HepG2 (cell line): Measurements from ENCODE around the gene COPZ2. TPM values are rescaled to one million over a fixed set of nuclear protein-coding genes. Genes with fewer than 3 reads are reported as not detected.

Experiments
- CBX2 ChIP-seq, 2 experiments: fragments of 200-600 bp in 1 of 2; sonication (generic); formaldehyde crosslinking in 1 of 2; IDR thresholded peaks; 2 replicates each; pipeline versions ENCODE4 v1.7.0 to v1.8.1; 2018 to 2022; ENCODE audit warnings: low read depth in 2 of 2, low read length in 1 of 2, mild to moderate bottlenecking in 1 of 2, missing genetic modification reagents in 1 of 2
- FOSL2 ChIP-seq: sonication (generic); formaldehyde crosslinking; IDR thresholded peaks from 2 replicates; pipeline ENCODE4 v1.4.0; 2020; ENCODE audit warnings: missing genetic modification reagents
- GTF3A ChIP-seq: sonication (generic); formaldehyde crosslinking; conservative IDR thresholded peaks from 2 replicates; pipeline ENCODE4 v1.4.0; 2020; ENCODE audit warnings: mild to moderate bottlenecking, missing genetic modification reagents
- NAIF1 ChIP-seq: sonication (generic); formaldehyde crosslinking; IDR thresholded peaks from 2 replicates; pipeline ENCODE4 v1.5.0; 2020; ENCODE audit warnings: mild to moderate bottlenecking, missing genetic modification reagents, borderline replicate concordance
- NRL ChIP-seq: sonication (generic); formaldehyde crosslinking; IDR thresholded peaks from 2 replicates; pipeline ENCODE4 v1.5.0; 2020; ENCODE audit warnings: missing genetic modification reagents, mild to moderate bottlenecking, moderate library complexity, borderline replicate concordance
- POLR2AphosphoS2 ChIP-seq: IDR thresholded peaks from 2 replicates; pipeline ENCODE4 v1.6.1; 2011; ENCODE audit warnings: low read depth, low read length, improper control_type of control experiment
- SPEN ChIP-seq: sonication (generic); formaldehyde crosslinking; IDR thresholded peaks from 2 replicates; pipeline ENCODE4 v1.5.1; 2020; ENCODE audit warnings: low read depth, mild to moderate bottlenecking, missing genetic modification reagents
- YEATS2 ChIP-seq: sonication (generic); formaldehyde crosslinking; IDR thresholded peaks from 2 replicates; pipeline ENCODE4 v1.4.0; 2020; ENCODE audit warnings: missing genetic modification reagents, borderline replicate concordance
- ZBTB10 ChIP-seq: sonication (generic); formaldehyde crosslinking; IDR thresholded peaks from 2 replicates; pipeline ENCODE4 v1.4.0; 2020; ENCODE audit warnings: missing genetic modification reagents, borderline replicate concordance
- ZFP36L1 ChIP-seq: sonication (generic); formaldehyde crosslinking; IDR thresholded peaks from 2 replicates; pipeline ENCODE4 v1.8.0; 2022; ENCODE audit warnings: mild to moderate bottlenecking, missing genetic modification reagents, moderate library complexity
- ZHX2 ChIP-seq, 2 experiments: sonication (generic) in 1 of 2; formaldehyde crosslinking in 1 of 2; IDR thresholded peaks; 2 replicates each; pipeline versions ENCODE4 v1.6.1 to v1.9.0; 2014 to 2022; ENCODE audit warnings: antibody characterized with exemption in 1 of 2, borderline replicate concordance in 1 of 2, inconsistent platforms in 1 of 2, low read depth in 1 of 2, missing genetic modification reagents in 1 of 2
- ZNF136 ChIP-seq: sonication (generic); formaldehyde crosslinking; IDR thresholded peaks from 2 replicates; pipeline ENCODE4 v1.8.1; 2022; ENCODE audit warnings: low read depth, mild to moderate bottlenecking, moderate library complexity, missing genetic modification reagents
- ZNF644 ChIP-seq: IDR thresholded peaks from 2 replicates; pipeline ENCODE4 v1.6.1; 2016; ENCODE audit warnings: low read depth
- ZNF772 ChIP-seq: sonication (generic); formaldehyde crosslinking; IDR thresholded peaks from 2 replicates; pipeline ENCODE4 v1.5.0; 2020; ENCODE audit warnings: mild to moderate bottlenecking, missing genetic modification reagents
- polyA plus RNA-seq, 8 experiments: library from polyadenylated mRNA; depleted of rRNA in 3 of 8; stranded (reverse) in 7 of 8; unstranded in 1 of 8; fragments of >200 nt; fragmentation: Illumina TruSeq in 4 of 8; extraction: Trizol in 4 of 8; gene quantifications; 2 replicates each; pipeline versions ENCODE4 v1.2.1 to v1.2.3, GENCODE V29; 2011 to 2016; ENCODE audit warnings: low read depth in 4 of 8, missing spikeins in 1 of 8, mixed read lengths in 1 of 8; ENCODE audit not compliant: insufficient read depth in 1 of 8
- total RNA-seq, 5 experiments: library from RNA; depleted of rRNA; stranded (reverse); fragments of >200 nt; fragmentation: Illumina TruSeq; extraction: Trizol; gene quantifications; 2 replicates each; pipeline ENCODE4 v1.2.3, GENCODE V29; 2016; ENCODE audit warnings: low read depth in 1 of 5
- TF ChIP-seq, protein P1 (sequence below): sonication (generic); formaldehyde crosslinking; IDR thresholded peaks from 2 replicates; pipeline ENCODE4 v1.4.0; 2020; ENCODE audit warnings: missing genetic modification reagents, borderline replicate concordance

COPZ2 gene
- total and polyA plus RNA-seq, 2 of the 13 experiments (the other 11 are each of a cell fraction or from before 2014, with no cell fraction given): 0.61 to 1.5 TPM

GRCh38 chr17:48025040-48025903 is 12.3 kb downstream of the COPZ2 start (continued):
- TF ChIP-seq ZHX2 (IDR thresholded peaks at IDR 0.05; ENCODE audit: low read depth) (peak; percentile 54; the same call in 1 of the 2 replicates), ZHX2 (CRISPR knock-in tag; IDR thresholded peaks at IDR 0.05; ENCODE audit: borderline replicate concordance) (no peak), ZFP36L1 (CRISPR knock-in tag) (no peak), ZBTB10 (CRISPR knock-in tag) (no peak), NRL (CRISPR knock-in tag) (peak; percentile 88; the same call in 1 of the 2 replicates), NAIF1 (CRISPR knock-in tag) (0 out of 2 replicates have a peak, but pooled peaks have one; percentile 12), ZNF644 (CRISPR knock-in tag) (no peak), YEATS2 (no peak), CBX2 (IDR thresholded peaks at IDR 0.05; ENCODE audit: low read depth, low read length) (no peak), CBX2 (CRISPR knock-in tag; IDR thresholded peaks at IDR 0.05; ENCODE audit: low read depth) (0 out of 2 replicates have a peak, but pooled peaks have one; percentile 27), POLR2AphosphoS2 (no peak), ZNF136 (CRISPR knock-in tag) (0 out of 2 replicates have a peak, but pooled peaks have one; percentile 70), FOSL2 (CRISPR knock-in tag) (peak; percentile 51), ZNF772 (no peak), SPEN (CRISPR knock-in tag) (no peak; the same call in 1 of the 2 replicates), GTF3A (CRISPR knock-in tag) (peak; percentile 74; the same call in 1 of the 2 replicates)
- TF ChIP-seq, protein P1, sequence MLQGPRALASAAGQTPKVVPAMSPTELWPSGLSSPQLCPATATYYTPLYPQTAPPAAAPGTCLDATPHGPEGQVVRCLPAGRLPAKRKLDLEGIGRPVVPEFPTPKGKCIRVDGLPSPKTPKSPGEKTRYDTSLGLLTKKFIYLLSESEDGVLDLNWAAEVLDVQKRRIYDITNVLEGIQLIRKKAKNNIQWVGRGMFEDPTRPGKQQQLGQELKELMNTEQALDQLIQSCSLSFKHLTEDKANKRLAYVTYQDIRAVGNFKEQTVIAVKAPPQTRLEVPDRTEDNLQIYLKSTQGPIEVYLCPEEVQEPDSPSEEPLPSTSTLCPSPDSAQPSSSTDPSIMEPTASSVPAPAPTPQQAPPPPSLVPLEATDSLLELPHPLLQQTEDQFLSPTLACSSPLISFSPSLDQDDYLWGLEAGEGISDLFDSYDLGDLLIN: peak; percentile 62; the same call in 1 of the 2 replicates
